ENCODE data around the gene WIPF1.
"Not testable (repeated sequence)": the region's sequence is repeated elsewhere in the genome, so short reads cannot be mapped to it uniquely, and the experiment has no call there.

The WIPF1 gene

GRCh38 chr2:174571669-174572323, 25.8 kb downstream of the WIPF1 start:
- no peak for DNase-seq (ENCODE audit: low spot score)

GRCh38 chr2:174570318-174570958, 27.2 kb downstream of the WIPF1 start:
- no peak for DNase-seq (ENCODE audit: low spot score)

GRCh38 chr2:174569678-174570077, 27.9 kb downstream of the WIPF1 start:
- DNase-seq (ENCODE audit: low spot score), result no peak

GRCh38 chr2:174568425-174568824, 29.2 kb downstream of the WIPF1 start:
- no peak for DNase-seq (ENCODE audit: low spot score)

GRCh38 chr2:174566871-174567270, 30.7 kb downstream of the WIPF1 start:
- no peak for DNase-seq (ENCODE audit: low spot score)

- no peak for DNase-seq (ENCODE audit: low spot score)
These were observed 33.9 kb downstream of the WIPF1 start for GRCh38 chr2:174563530-174564282.

GRCh38 chr2:174561972-174562370, 35.6 kb downstream of the WIPF1 start:
- DNase-seq (ENCODE audit: low spot score), result no peak

- DNase-seq (ENCODE audit: low spot score), result no peak
These were observed 36.2 kb downstream of the WIPF1 start for GRCh38 chr2:174561283-174561971.

- DNase-seq (ENCODE audit: low spot score), result no peak
These were observed 36.9 kb downstream of the WIPF1 start for GRCh38 chr2:174560737-174561136.

- DNase-seq (ENCODE audit: low spot score), result no peak
These were observed 41.6 kb downstream of the WIPF1 start for GRCh38 chr2:174555998-174556397.

- DNase-seq (ENCODE audit: low spot score), result no peak
These were observed 43.0 kb downstream of the WIPF1 start for GRCh38 chr2:174554529-174555150.

GRCh38 chr2:174553811-174554493, 43.7 kb downstream of the WIPF1 start:
- peak; percentile 56 for DNase-seq (ENCODE audit: low spot score)

- DNase-seq (ENCODE audit: low spot score), result no peak
These were observed 44.7 kb downstream of the WIPF1 start for GRCh38 chr2:174552880-174553279.

- DNase-seq (ENCODE audit: low spot score), result no peak
These were observed 45.9 kb downstream of the WIPF1 start for GRCh38 chr2:174551697-174552096.

GRCh38 chr2:174548646-174549045, 49.0 kb downstream of the WIPF1 start:
- not testable (repeated sequence) for DNase-seq (ENCODE audit: low spot score)

- not testable (repeated sequence) for DNase-seq (ENCODE audit: low spot score)
These were observed 49.6 kb downstream of the WIPF1 start for GRCh38 chr2:174548021-174548420.

GRCh38 chr2:174546519-174547506, 50.8 kb downstream of the WIPF1 start:
- DNase-seq (ENCODE audit: low spot score), result peak; percentile 56

GRCh38 chr2:174545240-174545639, 52.4 kb downstream of the WIPF1 start:
- no peak for DNase-seq (ENCODE audit: low spot score)

GRCh38 chr2:174544802-174545201, 52.8 kb downstream of the WIPF1 start:
- no peak for DNase-seq (ENCODE audit: low spot score)

GRCh38 chr2:174544156-174544555, 53.4 kb downstream of the WIPF1 start:
- no peak for DNase-seq (ENCODE audit: low spot score)

Data from NAMALWA (cell line).